Activated CD4-positive, alpha-beta T cell treated with anti-CD3 and anti-CD28 coated beads for 48 hours (primary cell): ENCODE data around the gene GRIN2A.

Source experiments
- DNase-seq: peaks from one replicate; pipeline ENCODE4 v3.0.0-alpha.2; 2020

GRIN2A gene

DNA sequence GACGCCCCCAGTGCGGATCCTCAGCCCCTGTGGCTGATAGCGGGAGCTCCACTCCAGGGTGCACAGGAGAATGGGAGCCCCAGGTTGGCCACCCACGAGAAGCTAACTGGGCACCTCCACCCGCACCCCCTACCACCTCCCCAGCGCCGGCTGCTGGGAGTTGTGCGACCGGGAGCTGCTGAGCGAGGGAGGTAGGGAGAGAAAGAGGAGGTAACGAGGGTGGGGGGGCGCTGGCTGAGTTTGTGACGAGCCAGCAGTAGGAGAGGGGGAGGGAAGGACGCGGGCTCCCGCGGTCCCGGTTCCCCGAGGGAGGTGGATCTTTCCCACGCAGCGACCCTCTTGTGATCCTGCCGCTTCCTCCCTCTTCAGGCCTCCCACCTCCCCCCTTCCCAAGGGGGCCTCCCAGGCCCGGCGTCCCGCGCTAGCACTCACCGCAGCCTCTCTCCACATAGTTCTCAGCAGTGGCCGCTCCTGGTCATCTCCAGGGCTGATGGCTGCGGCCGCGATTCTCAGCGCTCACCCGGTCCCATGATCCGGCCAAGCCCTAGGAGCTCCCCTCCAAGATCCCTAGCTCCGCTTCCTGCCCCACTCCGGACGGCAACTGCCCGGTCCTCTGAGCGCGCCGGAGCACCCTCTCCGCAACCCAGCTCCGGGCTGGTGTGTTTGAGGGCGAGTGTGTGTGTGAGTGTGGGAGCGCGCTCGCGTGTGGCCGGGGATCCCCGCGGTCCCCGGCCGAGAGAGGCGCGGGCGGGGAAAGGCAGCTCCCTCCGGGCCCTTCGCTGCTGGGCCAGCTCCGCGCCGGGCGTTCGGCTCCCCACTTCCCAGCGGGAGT lies at the start of gene GRIN2A:
Gene GRIN2A (minus strand): TSS at position 207 of the 832 bp plus-strand sequence. CDS start 2,017 bp downstream, outside the sequence.
- DNase-seq = no peak

DNA sequence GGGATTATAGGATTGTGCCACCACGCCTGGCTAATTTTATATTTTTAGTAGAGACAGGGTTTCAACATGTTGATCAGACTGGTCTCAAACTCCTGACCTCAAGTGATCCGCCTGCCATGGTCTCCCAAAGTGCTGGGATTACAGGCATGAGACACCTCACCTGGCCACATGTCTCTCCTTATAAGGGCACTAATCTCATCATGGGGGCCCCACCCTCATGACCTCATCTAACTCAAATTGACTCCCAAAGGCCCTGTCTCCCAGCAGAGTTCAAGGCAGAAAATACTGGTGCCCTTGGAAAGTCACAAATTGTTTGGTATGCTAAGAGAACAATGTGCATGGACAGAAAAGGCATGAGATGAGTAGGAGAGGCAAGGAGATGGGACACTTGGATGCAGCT lies 49.3 kb upstream of the GRIN2A start:
- no peak for DNase-seq

DNA sequence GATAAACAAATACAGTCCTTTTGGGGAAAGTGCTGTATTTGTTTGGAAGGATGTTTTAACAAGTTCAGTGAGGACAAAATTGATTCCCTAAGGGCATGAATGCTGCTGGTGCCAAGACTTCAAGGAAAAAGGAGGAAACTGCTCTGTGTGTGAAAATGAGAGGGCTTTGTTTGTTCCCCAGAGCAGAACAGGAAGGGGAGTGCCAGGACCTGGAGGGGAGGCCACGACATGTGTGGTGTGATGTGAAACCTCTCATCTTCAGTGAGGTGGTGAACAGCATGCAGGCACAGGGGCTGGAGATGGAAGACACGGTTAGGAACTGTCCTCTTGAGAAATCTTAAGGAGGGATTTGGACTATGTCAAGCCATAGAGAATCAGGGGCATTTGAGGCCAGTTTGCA lies 46.6 kb upstream of the GRIN2A start:
- no peak for DNase-seq

DNA sequence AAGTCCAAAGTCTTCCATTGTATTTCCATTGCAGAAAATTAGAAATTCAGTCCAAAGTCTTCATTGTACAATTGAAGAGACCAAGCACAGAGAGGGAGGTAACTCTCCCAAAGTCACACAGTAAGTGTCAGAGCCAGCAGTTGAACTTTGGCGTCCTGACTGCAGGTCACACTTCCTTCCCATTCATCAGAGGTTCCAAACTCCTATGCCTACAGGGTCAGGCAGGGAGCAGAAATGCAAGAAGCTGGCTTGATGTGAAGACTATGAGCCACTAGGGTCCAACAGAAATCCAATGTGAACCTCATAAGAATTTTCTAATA lies 44.7 kb upstream of the GRIN2A start:
- DNase-seq = no peak

DNA sequence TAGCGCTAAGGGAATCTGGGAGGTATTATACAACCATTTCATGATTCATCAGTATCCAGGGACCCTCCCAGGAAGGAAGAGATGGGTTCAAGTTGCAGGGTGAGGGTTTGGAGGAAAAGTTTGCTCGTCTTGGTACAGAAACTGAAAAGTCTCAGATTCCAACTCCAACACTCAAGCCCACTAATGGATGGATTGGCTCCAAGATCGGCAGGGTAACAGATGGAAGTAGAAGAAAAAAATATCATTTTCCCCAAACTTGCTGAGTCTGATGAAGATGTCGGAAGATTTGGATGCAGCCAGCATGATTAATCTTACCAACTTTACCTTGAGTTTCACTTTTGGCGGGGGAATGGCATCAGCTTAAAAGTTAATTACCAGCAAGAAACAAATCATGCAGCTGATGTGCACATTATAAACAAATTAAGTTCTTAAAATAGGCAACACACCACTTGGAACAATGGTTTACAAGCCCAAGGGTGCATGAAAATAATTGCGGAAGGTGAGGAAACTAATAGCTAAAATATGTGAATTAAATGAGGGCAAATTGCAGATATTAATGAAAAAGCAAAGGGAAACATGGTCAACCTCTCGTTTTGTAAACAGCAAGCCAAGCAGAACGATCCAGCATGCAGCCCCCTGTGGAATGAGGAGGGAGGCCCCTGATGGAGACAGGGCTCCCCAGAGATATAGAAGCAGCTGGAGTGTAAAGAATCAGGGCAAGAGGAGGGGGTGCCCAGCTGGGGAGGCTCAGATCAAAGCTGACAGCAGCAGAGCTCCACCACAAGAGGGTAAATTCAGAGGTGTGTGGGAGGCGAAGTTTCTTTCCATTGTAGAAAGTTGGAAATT lies 44.1 kb upstream of the GRIN2A start:
- DNase-seq = no peak

DNA sequence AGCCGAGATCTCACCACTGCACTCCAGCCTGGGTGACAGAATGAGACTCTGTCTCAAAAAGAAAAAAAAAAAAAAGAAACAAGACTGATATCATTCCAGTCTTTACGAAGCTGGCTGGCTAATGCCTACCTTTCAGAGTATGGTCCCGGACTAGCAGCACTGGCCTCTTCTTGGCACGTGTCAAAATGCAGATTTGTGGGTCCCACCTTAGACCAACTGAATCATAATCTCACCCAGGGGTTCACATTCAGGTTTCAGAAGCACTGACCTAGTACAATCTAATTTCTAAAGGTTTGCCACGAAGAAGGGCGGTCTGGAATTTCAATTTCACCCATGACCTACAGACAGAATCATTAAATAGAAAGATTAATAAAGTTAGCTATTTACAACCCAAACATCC lies 43.4 kb upstream of the GRIN2A start:
- no peak for DNase-seq

DNA sequence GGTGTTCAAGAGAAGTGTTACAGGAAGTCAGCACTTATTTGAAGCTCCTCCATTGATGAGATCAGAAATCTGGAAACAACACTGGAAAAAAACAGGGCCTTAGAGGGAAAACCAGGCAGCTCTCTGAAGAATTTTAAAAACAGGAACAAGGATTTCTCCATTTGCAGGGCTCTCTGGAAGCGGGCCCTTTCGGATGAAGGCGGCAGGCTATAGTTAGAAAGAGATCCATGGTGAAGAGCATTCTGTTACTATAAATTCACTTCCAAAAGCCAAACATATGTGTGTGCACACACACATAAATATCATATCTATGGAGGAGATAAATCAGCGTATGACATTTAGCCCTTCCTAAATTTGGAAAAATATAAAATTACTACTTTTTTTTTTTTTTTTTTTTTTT lies 42.6 kb upstream of the GRIN2A start:
- DNase-seq = no peak

DNA sequence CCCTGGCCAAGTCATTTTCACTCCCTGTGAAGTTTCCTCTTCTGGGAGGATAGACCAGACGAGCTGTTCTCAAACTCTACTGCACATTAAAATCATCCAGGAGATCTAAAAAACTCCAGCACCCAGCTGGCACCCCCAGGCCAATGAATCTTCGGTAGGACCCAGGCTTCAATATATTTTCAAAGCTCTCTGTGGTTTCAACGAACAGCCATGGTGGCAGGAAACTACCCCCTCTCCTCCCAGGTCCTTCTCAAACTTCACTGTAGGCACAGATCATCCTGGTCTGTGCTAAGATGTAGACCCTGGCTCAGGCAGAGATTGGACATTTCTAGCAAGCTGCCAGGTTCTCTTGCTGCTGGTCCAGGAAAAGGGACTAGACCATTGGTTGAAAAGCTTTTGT lies 38.7 kb upstream of the GRIN2A start:
- DNase-seq = no peak

DNA sequence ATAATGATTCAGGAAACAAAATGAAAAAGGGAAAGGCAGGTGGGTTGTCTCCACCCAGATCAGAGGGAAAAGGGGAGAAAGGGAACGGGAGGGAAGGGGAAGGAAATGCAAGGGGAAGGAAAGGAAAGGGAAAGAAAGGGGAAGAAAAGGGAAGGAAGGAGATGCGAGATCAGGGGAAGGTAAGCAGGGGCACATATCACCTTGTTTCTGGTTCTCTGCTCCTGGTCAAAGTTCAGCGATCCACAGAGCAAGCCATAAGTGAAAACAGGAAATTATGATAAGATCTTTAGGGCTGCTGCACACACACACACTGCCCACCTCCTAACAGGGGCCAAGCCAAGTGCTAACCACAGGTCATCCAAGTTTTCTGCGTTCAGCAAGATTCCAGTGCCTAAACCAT lies 37.5 kb upstream of the GRIN2A start:
- no peak for DNase-seq

DNA sequence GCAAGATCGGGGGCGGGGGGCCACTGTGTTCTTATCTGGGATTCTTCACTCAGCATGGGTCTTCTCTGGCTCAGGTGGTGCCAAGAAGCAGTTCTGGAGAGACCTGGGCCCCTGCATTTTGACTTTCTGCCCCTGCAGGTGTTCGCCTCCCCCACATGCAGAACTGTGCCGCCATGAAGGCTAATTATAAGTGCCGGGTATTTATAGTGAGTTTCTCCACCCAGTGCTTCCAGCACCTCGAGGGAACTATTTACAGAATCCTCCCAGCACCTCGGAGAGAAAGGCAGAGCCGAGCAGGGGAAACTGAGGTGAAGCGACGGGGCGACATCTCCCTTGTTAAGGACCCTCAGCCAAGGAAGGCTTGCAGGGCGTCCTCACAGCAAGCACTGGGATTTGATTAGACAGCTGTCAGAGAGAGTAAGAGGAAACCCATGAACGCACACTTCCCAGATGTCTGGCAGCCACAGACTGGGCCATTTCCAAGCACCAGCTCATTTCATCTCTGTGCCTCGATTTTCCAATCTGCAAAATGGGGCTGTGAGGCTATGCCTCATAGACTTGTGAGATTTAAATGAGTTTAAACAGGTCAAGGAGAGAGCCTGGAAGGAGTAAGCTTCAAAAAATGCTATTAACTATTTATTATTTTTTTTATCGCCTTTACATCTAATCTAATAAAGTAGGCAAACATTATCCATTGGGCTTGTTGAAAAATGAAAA lies 36.4 kb upstream of the GRIN2A start:
- DNase-seq = no peak

DNA sequence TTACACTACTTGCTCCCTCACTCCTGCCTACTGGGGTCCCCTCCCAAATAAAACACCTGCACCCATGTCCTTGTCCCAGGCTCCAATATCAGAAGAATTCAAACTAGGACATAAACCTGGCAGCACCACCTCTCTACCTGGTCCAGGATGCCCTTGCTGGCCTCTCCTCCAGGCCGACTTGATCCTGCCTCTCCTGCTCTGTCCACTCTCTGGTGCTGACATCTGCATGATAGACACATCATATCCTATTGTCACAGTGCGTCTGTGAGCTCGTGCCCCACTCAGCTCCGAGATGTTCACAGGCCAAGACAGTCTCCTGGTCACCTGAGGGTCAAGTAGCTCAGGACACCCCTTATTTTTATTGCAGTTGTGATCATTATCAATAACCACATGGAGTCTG lies 31.5 kb upstream of the GRIN2A start:
- no peak for DNase-seq

DNA sequence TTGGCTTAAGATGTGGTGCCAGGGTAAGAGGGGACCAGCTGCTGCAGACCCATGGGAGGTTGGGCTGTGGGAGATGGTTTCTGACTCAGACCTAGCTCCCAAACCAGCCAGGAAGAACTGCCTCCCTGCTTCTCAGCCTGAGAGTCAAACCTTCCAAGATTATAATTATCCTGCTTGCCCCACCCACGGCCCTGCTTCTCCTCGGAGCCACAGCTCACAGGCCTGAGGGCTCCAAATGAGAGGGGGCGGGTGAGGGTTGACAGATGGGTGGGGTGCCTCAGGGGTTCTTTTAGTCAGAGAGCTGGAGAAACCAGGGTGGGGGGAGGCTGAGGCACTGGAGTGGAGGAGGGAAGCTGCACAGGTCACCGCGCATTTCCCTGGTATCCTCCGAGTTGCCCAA lies 28.7 kb upstream of the GRIN2A start:
- DNase-seq = no peak

DNA sequence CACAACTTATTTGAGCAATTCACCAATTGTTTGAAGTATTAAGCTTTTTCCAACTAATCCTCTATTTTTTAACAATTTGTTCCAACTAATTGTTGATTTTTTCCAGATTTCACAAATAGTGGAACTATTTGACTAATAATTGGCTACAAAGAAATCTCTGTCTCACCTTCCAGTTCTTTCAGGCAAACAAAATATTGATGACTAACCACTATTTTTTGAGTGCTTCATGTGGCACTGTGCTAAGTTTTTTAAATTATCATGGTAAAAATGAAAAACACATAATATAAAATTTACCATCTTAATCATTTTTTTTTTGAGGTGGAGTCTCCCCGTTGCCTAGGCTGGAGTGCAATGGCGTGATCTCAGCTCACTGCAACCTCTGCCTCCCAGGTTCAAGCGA lies 24.6 kb upstream of the GRIN2A start:
- no peak for DNase-seq

DNA sequence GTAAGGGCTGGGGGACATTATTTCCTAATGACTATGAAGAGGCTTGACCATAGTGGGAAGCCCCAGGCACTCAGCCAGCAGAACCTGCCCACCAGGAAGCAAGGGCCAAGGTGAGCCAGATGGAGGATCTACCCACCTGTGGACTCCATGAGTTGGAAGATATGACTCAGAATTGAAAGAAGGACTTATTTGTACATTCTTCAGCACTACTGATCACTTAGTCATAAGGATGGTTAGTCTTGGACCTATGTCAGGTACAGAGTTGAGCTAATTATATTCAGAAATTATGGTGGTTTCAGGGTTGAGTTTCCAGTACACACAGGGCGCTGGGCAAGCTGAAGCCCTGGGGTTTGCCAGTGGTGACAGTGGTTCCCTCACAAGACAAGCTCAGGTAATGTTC lies 24.0 kb upstream of the GRIN2A start:
- no peak for DNase-seq

DNA sequence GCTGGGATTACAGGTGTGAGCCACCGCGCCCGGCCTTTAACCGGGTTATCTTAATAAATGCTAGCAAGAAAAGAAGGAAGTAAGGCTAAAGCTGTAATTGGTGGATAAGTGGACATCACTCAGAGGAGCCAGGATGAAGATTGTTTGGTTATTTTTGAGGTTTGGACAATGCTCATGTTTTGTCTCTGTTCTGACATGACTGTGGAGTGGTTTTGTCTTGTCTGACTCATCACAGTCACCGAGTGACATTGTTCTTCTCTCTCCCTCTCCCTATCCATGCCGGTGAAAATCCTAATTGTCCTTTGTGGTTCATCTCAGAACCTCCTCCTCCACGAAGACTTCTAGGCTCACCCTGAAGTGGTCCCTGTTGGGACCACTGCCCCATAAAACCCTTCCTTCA lies 23.5 kb upstream of the GRIN2A start:
- no peak for DNase-seq

DNA sequence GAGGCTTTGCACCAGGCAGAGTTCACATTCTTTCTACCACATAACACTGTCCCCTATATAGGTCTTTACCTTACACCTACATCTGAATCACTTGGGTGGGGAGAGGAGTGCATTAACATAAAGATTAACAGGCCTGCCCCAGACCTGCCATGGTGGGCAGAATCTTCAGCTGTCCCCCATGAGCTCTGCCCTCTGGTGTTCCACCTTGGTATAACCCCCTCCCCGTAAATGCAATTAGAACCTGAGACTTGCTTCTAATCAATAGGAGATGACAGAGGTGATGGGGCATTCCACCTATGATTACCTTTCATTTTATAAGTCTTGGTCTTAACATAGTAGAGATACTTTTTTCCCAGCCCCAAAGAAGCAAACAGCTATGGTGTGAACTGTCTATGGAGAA lies 20.4 kb upstream of the GRIN2A start:
- DNase-seq = no peak

DNA sequence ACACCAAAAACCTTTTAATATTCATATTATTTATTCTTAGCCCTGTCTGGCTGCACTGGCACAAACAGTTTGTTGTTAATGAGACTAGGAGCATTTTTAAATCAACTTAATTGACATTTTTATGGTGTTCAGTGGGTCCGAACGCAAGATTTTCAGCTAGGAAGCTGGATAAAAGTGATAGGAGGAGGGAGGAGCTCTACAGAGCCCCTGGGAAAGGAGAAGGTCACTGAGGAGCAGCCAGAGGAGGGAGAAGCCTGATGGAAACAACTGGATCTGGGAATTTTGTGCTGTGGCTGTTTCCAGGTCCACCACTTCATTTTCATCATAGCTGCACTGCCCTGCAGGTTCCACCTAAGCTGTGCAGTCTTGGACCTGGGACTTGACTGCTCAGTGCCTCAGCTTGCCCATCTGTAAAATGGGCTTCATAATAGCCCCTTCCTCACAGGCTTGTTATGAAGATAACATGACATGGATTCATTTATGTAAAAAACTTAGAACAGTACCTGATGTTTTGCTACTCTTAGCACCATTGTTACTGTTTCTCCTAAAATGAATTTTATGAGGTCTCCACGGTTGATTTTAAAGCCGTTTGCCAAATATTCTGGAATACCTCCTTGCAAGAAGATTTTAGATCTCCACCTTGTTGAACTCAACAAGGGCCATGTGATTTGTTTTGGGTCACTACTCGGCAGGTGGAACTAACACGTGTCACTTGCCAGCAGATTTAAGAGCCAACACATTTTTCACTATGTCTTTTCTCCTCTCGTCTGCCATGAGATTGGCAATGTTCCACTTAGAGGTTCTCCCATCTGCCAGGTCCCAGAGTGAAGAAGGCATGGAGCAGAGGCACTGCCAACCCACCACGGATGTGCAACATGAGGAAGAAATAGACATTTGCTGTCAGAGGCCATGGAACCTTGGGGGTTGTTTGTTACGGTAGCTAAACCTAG lies 18.7 kb upstream of the GRIN2A start:
- no peak for DNase-seq

DNA sequence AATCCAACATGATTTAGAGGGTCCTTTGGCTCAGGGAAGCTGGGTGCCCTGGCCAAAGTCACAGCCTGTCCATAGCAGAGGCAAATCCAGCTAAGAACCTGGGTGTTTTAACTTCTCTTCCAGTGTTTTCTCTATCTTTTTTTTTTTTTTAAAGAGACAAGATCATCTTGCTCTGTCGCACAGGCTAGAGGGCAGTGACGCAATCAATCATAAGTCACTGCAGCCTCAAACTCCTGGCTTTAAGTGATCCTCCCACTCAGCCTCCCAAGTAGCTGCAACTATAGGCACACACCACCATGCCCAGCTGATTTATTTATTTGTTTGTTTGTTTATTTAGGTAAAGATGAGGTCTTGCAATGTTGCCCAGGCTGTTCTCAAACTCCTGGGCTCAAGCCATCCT lies 14.8 kb upstream of the GRIN2A start:
- DNase-seq = no peak

DNA sequence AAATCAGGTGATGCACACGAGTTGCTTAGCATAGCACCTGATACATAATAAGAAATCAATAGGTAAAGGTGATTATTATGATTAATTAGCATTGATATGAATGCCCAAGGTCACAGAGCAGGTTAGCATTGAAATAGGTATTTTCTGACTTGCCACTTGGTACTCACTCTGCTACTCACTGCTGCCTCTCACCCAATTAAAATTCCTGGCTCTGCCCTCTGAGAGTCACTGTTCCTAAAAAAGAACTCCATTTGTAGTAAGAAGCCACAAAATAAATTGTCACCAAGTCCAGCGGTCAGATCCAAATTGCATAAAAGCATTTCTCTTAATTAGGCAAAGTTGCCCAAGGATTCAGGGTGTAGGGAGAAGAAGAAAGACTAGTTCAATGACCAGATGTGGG lies 8.9 kb upstream of the GRIN2A start:
- DNase-seq = no peak

DNA sequence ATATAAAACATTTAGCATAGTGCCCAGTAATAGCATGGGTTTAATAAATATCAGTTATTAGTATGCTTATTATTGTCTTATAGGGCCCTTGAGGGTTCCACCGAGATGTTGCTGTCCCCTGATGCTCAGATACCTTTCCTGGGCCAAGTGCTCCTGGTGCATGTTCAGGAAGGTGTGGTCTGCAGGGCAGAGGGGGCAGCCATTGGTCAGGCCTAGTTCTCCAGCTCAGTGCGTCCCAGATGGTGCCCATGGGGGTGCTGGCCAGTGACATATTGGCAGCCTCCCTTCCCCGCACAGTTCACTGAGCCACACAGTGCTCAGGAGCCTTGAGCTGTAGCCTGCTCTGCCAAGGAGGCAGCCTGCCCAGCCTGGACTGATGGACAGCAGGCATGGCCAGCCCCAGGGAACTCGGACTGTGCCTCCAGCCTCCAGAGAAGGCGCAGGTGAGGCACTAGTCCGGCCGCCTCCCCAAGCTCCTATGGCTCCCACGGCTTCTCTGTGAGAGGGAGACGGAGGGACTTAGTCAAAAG lies 7.7 kb upstream of the GRIN2A start:
- no peak for DNase-seq

DNA sequence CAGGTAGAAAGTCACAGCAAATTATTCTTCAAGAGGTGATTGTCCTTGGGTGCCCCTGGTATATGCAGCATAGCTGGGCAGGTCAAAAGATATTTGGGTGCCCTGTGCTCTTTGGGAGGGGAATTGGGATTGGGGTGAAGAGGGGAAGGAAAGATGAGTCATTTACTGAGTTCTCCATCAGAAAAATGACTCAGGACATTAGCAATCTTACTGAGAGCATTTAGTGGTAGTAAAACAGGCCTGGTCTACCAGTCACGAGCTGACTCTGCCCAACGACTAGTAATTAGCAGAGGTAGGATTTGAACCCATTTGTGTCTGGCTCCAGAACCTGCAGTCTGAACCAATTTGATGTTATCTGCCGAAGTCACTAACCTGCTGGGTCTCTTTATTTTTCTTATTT lies 6.0 kb upstream of the GRIN2A start:
- no peak for DNase-seq
